Neural progenitor cell (in vitro differentiated cells): ENCODE measurements around the gene ZNF423.

Source experiments
- EZH2phosphoT487 ChIP-seq: fragments of 200-600 bp; sonication (generic); IDR thresholded peaks from 2 replicates; pipeline ENCODE4 v1.6.1; 2017; ENCODE audit warnings: antibody characterized with exemption
- TF ChIP-seq, protein P1 (sequence below): fragments of 200-600 bp; sonication (generic); IDR thresholded peaks from 2 replicates; pipeline ENCODE4 v1.5.1; 2017; ENCODE audit warnings: antibody characterized with exemption, mild to moderate bottlenecking

GRCh38 chr16:49659356-49659755 is 196.6 kb downstream of the ZNF423 start:
- TF ChIP-seq, protein P1, sequence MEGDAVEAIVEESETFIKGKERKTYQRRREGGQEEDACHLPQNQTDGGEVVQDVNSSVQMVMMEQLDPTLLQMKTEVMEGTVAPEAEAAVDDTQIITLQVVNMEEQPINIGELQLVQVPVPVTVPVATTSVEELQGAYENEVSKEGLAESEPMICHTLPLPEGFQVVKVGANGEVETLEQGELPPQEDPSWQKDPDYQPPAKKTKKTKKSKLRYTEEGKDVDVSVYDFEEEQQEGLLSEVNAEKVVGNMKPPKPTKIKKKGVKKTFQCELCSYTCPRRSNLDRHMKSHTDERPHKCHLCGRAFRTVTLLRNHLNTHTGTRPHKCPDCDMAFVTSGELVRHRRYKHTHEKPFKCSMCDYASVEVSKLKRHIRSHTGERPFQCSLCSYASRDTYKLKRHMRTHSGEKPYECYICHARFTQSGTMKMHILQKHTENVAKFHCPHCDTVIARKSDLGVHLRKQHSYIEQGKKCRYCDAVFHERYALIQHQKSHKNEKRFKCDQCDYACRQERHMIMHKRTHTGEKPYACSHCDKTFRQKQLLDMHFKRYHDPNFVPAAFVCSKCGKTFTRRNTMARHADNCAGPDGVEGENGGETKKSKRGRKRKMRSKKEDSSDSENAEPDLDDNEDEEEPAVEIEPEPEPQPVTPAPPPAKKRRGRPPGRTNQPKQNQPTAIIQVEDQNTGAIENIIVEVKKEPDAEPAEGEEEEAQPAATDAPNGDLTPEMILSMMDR: no peak
- TF ChIP-seq EZH2phosphoT487: no peak
